GM19397 (cell line): ENCODE data around the gene SUPT4H1.

Experiments used
- ATAC-seq: cut with Tn5 transposase; IDR thresholded peaks from one replicate; pipeline ENCODE4 v1.9.1; 2021; ENCODE audit warnings: mild to moderate bottlenecking, moderate library complexity; ENCODE audit not compliant: unreplicated experiment

The SUPT4H1 gene

GRCh38 chr17:58365185-58365979 lies 13.4 kb upstream of the SUPT4H1 start:
- ATAC-seq, result no peak

GRCh38 chr17:58364270-58364942 lies 12.4 kb upstream of the SUPT4H1 start:
- ATAC-seq, result no peak

- no peak for ATAC-seq
These were observed 11.6 kb upstream of the SUPT4H1 start for GRCh38 chr17:58363457-58364185.

GRCh38 chr17:58362368-58363014 lies 10.5 kb upstream of the SUPT4H1 start:
- ATAC-seq, result no peak

GRCh38 chr17:58360296-58361063 lies 8.5 kb upstream of the SUPT4H1 start:
- no peak for ATAC-seq

DNA sequence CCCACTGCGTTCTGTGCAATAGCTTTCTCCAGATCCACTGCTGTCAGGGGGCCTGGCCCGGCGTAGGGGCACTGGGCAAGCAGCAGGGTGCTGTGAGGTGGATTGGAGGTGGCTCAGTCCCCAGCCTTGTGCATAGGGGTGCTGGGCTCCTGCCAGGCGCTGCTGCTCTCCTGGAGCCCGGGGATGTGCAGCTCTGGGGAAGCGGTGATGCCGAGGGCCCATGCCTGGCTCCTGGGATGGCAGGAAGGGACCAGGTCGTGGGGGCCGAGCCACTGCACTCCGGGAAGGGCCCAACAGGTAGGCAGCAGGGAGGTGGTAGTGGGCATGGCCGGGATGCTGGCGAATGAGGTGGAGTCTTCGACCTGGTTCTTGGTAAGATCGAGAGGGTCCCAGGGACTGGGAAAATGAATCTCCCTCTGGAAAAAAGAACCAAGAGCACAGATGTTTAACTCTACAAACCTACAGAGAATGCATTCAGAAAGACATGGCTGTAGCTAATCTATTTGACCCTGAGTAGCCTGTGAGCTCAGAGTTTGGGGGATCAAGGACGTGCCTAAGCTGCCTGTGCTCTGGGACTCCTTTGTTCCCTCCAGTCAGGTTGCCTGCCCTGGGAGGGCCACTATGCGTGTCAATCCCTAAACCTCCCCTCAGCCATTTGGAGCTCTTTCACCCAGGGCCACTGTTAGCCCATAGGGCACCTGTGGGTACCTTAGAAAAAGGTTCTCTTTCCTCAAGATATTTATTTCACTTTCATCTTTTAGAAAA lies 6.6 kb upstream of the SUPT4H1 start:
- no peak for ATAC-seq

DNA sequence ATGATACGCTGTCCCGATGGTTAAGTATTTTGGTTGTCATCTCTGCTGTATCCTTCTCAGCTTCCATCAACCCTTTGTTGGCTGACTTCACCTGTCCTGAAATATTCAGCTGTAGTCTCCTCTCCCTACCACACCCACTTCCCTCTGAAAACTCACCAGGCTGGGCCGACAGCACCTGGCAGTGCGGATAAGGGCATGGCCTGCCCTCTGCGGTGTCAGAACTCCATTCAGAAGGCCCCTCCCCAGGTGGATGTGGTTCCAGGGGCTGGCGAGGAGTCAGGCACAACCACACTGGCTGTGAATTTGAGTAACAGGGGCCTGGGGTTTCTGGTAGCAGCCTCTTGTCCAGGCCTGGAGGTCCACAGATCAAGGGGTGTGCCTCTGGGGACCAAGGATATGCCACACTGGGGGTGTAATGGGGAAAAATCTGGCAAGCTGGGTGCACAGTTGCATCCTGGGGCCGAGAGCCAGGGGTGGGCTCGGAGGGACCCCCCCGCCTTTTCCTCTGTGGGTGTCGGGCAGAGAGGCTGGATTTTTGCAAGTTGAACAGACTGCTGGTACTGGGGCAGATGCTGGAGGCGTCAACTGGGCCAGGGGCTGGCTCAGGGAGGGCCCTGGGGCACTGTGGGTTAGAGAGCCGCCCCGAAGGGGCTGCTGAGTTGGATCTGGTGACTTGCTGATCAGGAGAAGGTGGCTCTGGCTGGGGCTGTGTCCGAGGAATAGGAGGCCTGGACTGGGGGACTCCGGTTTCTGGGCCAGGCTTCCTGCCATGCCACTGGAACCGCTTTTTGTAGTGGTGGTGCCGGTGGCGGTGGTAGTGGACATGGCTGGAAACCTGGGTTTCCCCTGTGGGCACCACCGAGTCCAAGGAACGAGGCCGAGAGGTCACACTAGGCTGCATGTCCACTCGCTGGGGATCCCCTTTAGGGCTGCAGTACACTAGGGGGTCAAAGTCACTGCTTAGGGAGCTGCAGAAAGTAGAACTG lies 5.6 kb upstream of the SUPT4H1 start:
- ATAC-seq, result no peak

DNA sequence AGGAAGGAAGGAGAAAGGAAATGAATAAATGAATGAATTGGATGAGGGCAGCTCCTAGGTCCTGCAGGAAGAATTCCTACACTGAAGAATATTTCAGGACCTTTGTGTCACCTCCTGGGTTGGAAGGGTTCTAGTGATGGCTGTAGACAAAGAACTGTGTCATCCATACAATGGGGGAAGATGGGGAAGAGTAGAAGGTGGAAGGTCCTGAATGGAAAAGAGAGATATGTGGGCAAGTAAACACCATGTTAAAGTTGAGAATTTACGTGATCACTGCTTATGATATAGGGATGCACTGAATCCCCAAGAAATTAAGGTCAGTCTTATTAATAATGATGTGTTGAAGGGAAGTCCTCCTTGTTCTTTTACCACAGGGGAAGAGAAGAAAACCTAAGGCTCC lies 4.2 kb upstream of the SUPT4H1 start:
- ATAC-seq, result no peak

GRCh38 chr17:58354541-58355216 lies 2.7 kb upstream of the SUPT4H1 start:
- no peak for ATAC-seq

DNA sequence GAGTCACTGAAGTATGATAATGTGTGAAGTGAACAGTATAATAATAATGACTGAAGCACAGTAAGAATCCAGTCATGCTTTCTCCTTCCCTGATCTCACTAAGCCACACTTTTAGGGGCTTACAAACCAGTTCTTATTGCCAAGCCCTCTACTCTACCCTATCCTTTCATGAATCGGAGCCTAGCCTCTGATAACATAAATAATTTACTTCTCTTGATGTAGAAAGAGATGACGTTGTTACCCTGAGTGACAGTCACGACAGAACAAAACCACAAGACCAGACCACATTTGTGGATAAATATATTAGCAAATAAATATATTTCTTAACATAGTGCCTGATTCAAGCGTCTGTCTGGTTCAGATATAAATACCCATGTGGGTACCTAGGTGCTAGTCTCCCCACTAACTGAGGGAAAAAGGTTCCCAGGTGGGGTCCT lies 1.4 kb upstream of the SUPT4H1 start:
- no peak for ATAC-seq

- no peak for ATAC-seq
These were observed 791 bp upstream of the SUPT4H1 start for GRCh38 chr17:58352596-58353388.

DNA sequence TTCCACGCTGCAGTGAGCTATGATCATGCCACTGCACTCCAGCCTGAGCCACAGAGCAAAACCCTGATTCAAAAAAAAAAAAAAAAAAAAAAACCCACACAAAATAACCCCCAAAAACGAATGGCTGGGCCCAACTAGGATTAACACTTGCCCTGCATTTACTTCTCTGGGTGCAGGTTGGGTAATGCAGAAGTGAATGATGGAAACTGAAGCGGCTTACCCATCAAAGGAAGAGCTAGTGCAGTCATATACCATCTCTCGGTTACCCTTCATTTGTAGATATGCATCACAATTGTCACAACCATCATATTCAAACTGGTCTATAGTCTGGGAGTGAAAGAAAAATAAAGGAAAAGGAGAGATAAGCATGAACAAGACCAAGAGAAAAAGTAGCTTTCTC lies 819 bp downstream of the SUPT4H1 start:
- no peak for ATAC-seq

DNA sequence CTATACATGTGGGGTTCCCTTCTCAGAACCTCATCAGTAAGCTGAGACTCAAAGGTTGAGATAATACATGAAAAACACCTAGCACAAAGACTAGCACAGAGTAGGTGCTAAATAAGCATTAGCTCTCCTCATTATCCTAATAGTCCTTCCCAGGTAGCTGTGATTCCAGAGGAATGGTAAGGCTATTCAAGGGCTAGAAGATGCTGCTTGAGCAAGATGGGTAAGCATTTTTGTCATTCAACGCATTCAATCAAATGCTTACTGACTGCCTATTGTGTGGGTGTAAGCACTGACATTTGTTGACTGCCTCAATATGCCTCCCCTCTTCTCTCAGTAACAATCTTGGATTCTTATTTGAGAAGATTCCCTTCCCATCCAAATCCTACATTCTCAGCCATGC lies 4.0 kb downstream of the SUPT4H1 start:
- ATAC-seq, result no peak

GRCh38 chr17:58345500-58345899 lies 6.5 kb downstream of the SUPT4H1 start:
- ATAC-seq, result no peak

- ATAC-seq, result peak; percentile 29
These were observed 7.2 kb downstream of the SUPT4H1 start for GRCh38 chr17:58344791-58345157.

DNA sequence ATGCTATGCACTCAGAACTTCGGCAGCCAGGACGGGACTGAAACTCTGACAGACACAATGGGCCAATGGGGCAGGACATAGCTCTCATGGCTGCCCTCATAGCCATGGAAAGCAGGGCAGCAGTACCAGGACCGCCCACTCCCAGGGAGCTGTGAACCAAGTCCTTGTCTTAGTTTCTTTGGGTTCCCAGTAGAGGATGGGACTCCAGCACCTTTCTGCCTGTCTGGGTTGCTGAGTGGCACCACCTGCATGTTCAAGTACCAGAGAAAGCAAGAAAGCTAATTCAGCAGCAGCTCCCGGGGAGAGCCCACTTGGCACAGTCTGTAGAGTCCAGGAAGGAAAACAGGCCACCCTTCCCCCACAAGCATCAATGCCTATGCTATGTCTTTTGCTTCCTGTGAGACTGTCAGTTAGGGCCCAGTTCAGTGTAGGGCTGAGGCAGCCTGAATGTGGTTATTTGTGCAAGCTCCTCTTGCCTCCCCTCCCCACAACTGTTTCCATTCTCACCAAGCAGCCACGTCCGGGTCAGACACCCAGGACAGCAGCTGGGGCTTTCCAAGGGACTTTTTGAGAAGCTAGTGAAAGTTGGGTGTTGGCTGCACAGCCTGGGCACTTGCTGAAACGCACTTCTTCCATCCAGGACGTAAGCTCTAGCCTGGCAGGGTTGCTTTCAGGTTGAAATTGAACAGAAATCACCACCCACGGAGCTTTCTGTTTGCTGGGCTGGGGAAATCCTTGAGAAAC lies 7.8 kb downstream of the SUPT4H1 start:
- peak; percentile 85 for ATAC-seq

- no peak for ATAC-seq
These were observed 8.9 kb downstream of the SUPT4H1 start for GRCh38 chr17:58343131-58343530.
